HG03439 (cell line): ENCODE data around the gene YTHDC1.
A peak's percentile ranks its signal among the peaks of the same experiment; 100 is the strongest.
"Not testable (repeated sequence)": the region's sequence is repeated elsewhere in the genome, so short reads cannot be mapped to it uniquely, and the experiment has no call there.

Source experiments
- ATAC-seq: cut with Tn5 transposase; IDR thresholded peaks from one replicate; pipeline ENCODE4 v1.9.1; 2021; ENCODE audit warnings: mild to moderate bottlenecking, moderate library complexity; ENCODE audit not compliant: unreplicated experiment

YTHDC1 gene

GRCh38 chr4:68349649-68350360 lies at the start of gene YTHDC1:
TSS of gene YTHDC1 (minus strand) at chr4:68350090. CDS start at chr4:68349753, 337 bp downstream.
- ATAC-seq, result peak; percentile 98

GRCh38 chr4:68399306-68399705 lies 49.4 kb upstream of the YTHDC1 start:
- no peak for ATAC-seq

- no peak for ATAC-seq
Measured at GRCh38 chr4:68396756-68397155, 46.9 kb upstream of the YTHDC1 start.

- no peak for ATAC-seq
Measured at GRCh38 chr4:68391436-68391835, 41.5 kb upstream of the YTHDC1 start.

- no peak for ATAC-seq
Measured at GRCh38 chr4:68390205-68390935, 40.5 kb upstream of the YTHDC1 start.

GRCh38 chr4:68389386-68389913 lies 39.6 kb upstream of the YTHDC1 start:
- ATAC-seq, result not testable (repeated sequence)

- ATAC-seq, result no peak
Measured at GRCh38 chr4:68388347-68388865, 38.5 kb upstream of the YTHDC1 start.

GRCh38 chr4:68385267-68385666 lies 35.4 kb upstream of the YTHDC1 start:
- ATAC-seq, result no peak

GRCh38 chr4:68383115-68383514 lies 33.2 kb upstream of the YTHDC1 start:
- no peak for ATAC-seq

GRCh38 chr4:68378226-68378625 lies 28.3 kb upstream of the YTHDC1 start:
- no peak for ATAC-seq

GRCh38 chr4:68375667-68376559 lies 26.0 kb upstream of the YTHDC1 start:
- peak; percentile 75 for ATAC-seq

- peak; percentile 79 for ATAC-seq
Measured at GRCh38 chr4:68373513-68373912, 23.6 kb upstream of the YTHDC1 start.

GRCh38 chr4:68372588-68372987 lies 22.7 kb upstream of the YTHDC1 start:
- ATAC-seq, result no peak

GRCh38 chr4:68369142-68369805 lies 19.4 kb upstream of the YTHDC1 start:
- no peak for ATAC-seq

GRCh38 chr4:68368691-68369131 lies 18.8 kb upstream of the YTHDC1 start:
- no peak for ATAC-seq

- no peak for ATAC-seq
Measured at GRCh38 chr4:68367835-68368234, 17.9 kb upstream of the YTHDC1 start.

- ATAC-seq, result no peak
Measured at GRCh38 chr4:68366600-68366999, 16.7 kb upstream of the YTHDC1 start.

- ATAC-seq, result no peak
Measured at GRCh38 chr4:68365068-68365467, 15.2 kb upstream of the YTHDC1 start.

GRCh38 chr4:68361146-68361589 lies 11.3 kb upstream of the YTHDC1 start:
- no peak for ATAC-seq
